IMR-90 (cell line): Measurements from ENCODE around the gene SRBD1. TPM values are rescaled to one million over a fixed set of nuclear protein-coding genes. Genes with fewer than 3 reads are reported as not detected.

Source experiments
- ATAC-seq: fragments of 200-7000 bp; cut with Tn5 transposase; 2 replicates; pipeline ENCODE4 v1.9.1; 2020; ENCODE audit warnings: low read depth, mild to moderate bottlenecking, moderate library complexity
- BruUV-seq: library from RNA; stranded (reverse); fragments of 400-500 nt; replicated peaks from 2 replicates; lab custom pipeline; 2021; lab: Mats Ljungman, UMichigan
- CTCF ChIA-PET: fragments of 300-600 bp; formaldehyde crosslinking; extraction: SDS; loops from one replicate; lab custom pipeline; 2021; ENCODE audit warnings: antibody characterized with exemption; lab: Yijun Ruan, JAX
- POLR2A ChIA-PET: fragments of 300-600 bp; sonication (Branson Sonifier 250); formaldehyde crosslinking; loops from one replicate; lab custom pipeline; 2022; ENCODE audit warnings: antibody characterized with exemption; ENCODE audit not compliant: unreplicated experiment; lab: Charles Lee
- DNase-seq: peaks from one replicate; pipeline ENCODE4 v3.0.0; 2013
- H2AFZ ChIP-seq: replicated peaks from 2 replicates; pipeline ENCODE3; 2013; ENCODE audit warnings: low read length, mild to moderate bottlenecking; ENCODE audit not compliant: poor library complexity
- H2AK5ac ChIP-seq: 2 replicates; pipeline ENCODE4 v1.6.1; 2013; ENCODE audit warnings: low read depth, low read length, inconsistent platforms
- H2AK9ac ChIP-seq: replicated peaks from 2 replicates; pipeline ENCODE3; 2013; ENCODE audit warnings: mild to moderate bottlenecking, low read depth, low read length, moderate library complexity; ENCODE audit not compliant: poor library complexity
- H2BK120ac ChIP-seq: 2 replicates; pipeline ENCODE4 v1.6.1; 2013; ENCODE audit warnings: low read depth, low read length, inconsistent platforms
- H2BK15ac ChIP-seq: 3 replicates; pipeline ENCODE4 v1.6.1; 2013; ENCODE audit warnings: low read depth, low read length, inconsistent platforms
- H2BK20ac ChIP-seq: 2 replicates; pipeline ENCODE4 v1.6.1; 2013; ENCODE audit warnings: low read depth, mild to moderate bottlenecking, inconsistent platforms, low read length, moderate library complexity
- H2BK5ac ChIP-seq: 2 replicates; pipeline ENCODE4 v1.6.1; 2013; ENCODE audit warnings: mild to moderate bottlenecking, low read depth, low read length, inconsistent platforms; ENCODE audit not compliant: poor library complexity, severe bottlenecking
- H3K14ac ChIP-seq: replicated peaks from 2 replicates; pipeline ENCODE4 v1.6.1; 2013; ENCODE audit warnings: low read depth, low read length, inconsistent platforms
- H3K18ac ChIP-seq: 2 replicates; pipeline ENCODE4 v1.6.1; 2013; ENCODE audit warnings: low read depth, low read length, control low read depth
- H3K23ac ChIP-seq: 2 replicates; pipeline ENCODE4 v1.6.1; 2013; ENCODE audit warnings: low read depth, low read length, inconsistent platforms
- H3K27ac ChIP-seq: 2 replicates; pipeline ENCODE4 v1.5.1; 2013; ENCODE audit warnings: mild to moderate bottlenecking, control low read depth, low read length; ENCODE audit not compliant: insufficient read depth
- H3K27me3 ChIP-seq: 2 replicates; pipeline ENCODE4 v1.6.1; 2013; ENCODE audit warnings: low read length; ENCODE audit not compliant: control insufficient read depth, insufficient read depth
- H3K36me3 ChIP-seq: 2 replicates; pipeline ENCODE4 v1.6.1; 2013; ENCODE audit warnings: low read length, mixed read lengths; ENCODE audit not compliant: control insufficient read depth, insufficient read depth
- H3K4ac ChIP-seq: 2 replicates; pipeline ENCODE4 v1.6.1; 2013; ENCODE audit warnings: low read depth, low read length, inconsistent platforms
- H3K4me1 ChIP-seq: 2 replicates; pipeline ENCODE4 v1.6.1; 2013; ENCODE audit warnings: low read length, mixed read lengths; ENCODE audit not compliant: control insufficient read depth, insufficient read depth
- H3K4me2 ChIP-seq: 2 replicates; pipeline ENCODE4 v1.6.1; 2013; ENCODE audit warnings: low read depth, mild to moderate bottlenecking, control low read depth, low read length, moderate library complexity
- H3K4me3 ChIP-seq: 2 replicates; pipeline ENCODE4 v1.5.1; 2013; ENCODE audit warnings: low read depth, mild to moderate bottlenecking, control low read depth, low read length, moderate library complexity; ENCODE audit not compliant: insufficient read depth
- H3K56ac ChIP-seq: 2 replicates; pipeline ENCODE4 v1.6.1; 2013; ENCODE audit warnings: low read length, inconsistent platforms; ENCODE audit not compliant: insufficient read depth; ENCODE audit errors: extremely low read depth
- H3K79me1 ChIP-seq, 2 experiments: 2 replicates each; pipeline ENCODE4 v1.6.1; 2013; ENCODE audit warnings: low read length in 2 of 2, inconsistent platforms in 1 of 2, low read depth in 1 of 2
- H3K9ac ChIP-seq: 2 replicates; pipeline ENCODE4 v1.6.1; 2013; ENCODE audit warnings: low read depth, low read length, control low read depth
- H3K9me1 ChIP-seq: 2 replicates; pipeline ENCODE4 v1.6.1; 2013; ENCODE audit warnings: low read length, inconsistent platforms; ENCODE audit not compliant: insufficient read depth
- H3K9me3 ChIP-seq: 2 replicates; pipeline ENCODE4 v1.6.1; 2013; ENCODE audit warnings: low read length; ENCODE audit not compliant: control insufficient read depth, insufficient read depth
- H4K20me1 ChIP-seq: 2 replicates; pipeline ENCODE4 v1.6.1; 2013; ENCODE audit warnings: low read length, inconsistent platforms; ENCODE audit not compliant: insufficient read depth
- H4K5ac ChIP-seq: 2 replicates; pipeline ENCODE4 v1.6.1; 2013; ENCODE audit warnings: mild to moderate bottlenecking, low read depth, low read length, control low read depth
- H4K8ac ChIP-seq, 2 experiments: 2 replicates each; pipeline ENCODE4 v1.6.1; 2013; ENCODE audit warnings: low read depth in 2 of 2, low read length in 2 of 2, control low read depth in 1 of 2, inconsistent platforms in 1 of 2
- H4K91ac ChIP-seq: 2 replicates; pipeline ENCODE4 v1.6.1; 2013; ENCODE audit warnings: low read depth, low read length, inconsistent platforms; ENCODE audit not compliant: insufficient read depth
- BHLHE40 ChIP-seq: fragments of 150-350 bp; IDR thresholded peaks from 2 replicates; pipeline ENCODE4 v1.6.1; 2016; ENCODE audit warnings: mild to moderate bottlenecking, low read depth, low read length
- CEBPB ChIP-seq: IDR thresholded peaks from 2 replicates; pipeline ENCODE4 v1.6.1; 2012; ENCODE audit warnings: low read depth, low read length, improper control_type of control experiment
- CHD1 ChIP-seq: IDR thresholded peaks from 2 replicates; pipeline ENCODE4 v1.6.1; 2012; ENCODE audit warnings: low read depth, low read length, improper control_type of control experiment
- CTCF ChIP-seq: conservative IDR thresholded peaks from 2 replicates; pipeline ENCODE4 v1.5.1; 2012; ENCODE audit warnings: mild to moderate bottlenecking, low read depth, low read length, improper control_type of control experiment
- ELK1 ChIP-seq: fragments of 150-350 bp; IDR thresholded peaks from 2 replicates; pipeline ENCODE4 v1.6.1; 2016; ENCODE audit warnings: low read depth, mild to moderate bottlenecking, low read length, moderate library complexity, borderline replicate concordance
- FOS ChIP-seq: fragments of 150-350 bp; IDR thresholded peaks from 2 replicates; pipeline ENCODE4 v1.6.1; 2016; ENCODE audit warnings: low read depth, low read length
- MAFK ChIP-seq: IDR thresholded peaks from 2 replicates; pipeline ENCODE4 v1.6.1; 2012; ENCODE audit warnings: low read depth, low read length, improper control_type of control experiment
- MAZ ChIP-seq: IDR thresholded peaks from 2 replicates; pipeline ENCODE4 v1.6.1; 2012; ENCODE audit warnings: low read depth, mild to moderate bottlenecking, low read length, improper control_type of control experiment, moderate library complexity, borderline replicate concordance
- MXI1 ChIP-seq: IDR thresholded peaks from 2 replicates; pipeline ENCODE4 v1.6.1; 2012; ENCODE audit warnings: low read depth, mild to moderate bottlenecking, low read length, moderate library complexity, borderline replicate concordance
- NFE2L2 ChIP-seq: fragments of 150-350 bp; IDR thresholded peaks from 2 replicates; pipeline ENCODE4 v1.6.1; 2016; ENCODE audit warnings: low read depth, mild to moderate bottlenecking, low read length
- POLR2A ChIP-seq: IDR thresholded peaks from 2 replicates; pipeline ENCODE4 v1.6.1; 2012; ENCODE audit warnings: mild to moderate bottlenecking, low read depth, low read length
- RAD21 ChIP-seq: IDR thresholded peaks from 2 replicates; pipeline ENCODE4 v1.6.1; 2012; ENCODE audit warnings: low read length, improper control_type of control experiment
- RCOR1 ChIP-seq: IDR thresholded peaks from 2 replicates; pipeline ENCODE4 v1.6.1; 2012; ENCODE audit warnings: mild to moderate bottlenecking, low read length, improper control_type of control experiment; ENCODE audit not compliant: insufficient replicate concordance
- RFX5 ChIP-seq: IDR thresholded peaks from 2 replicates; pipeline ENCODE4 v1.8.0; 2012; ENCODE audit warnings: low read depth, mild to moderate bottlenecking, low read length, moderate library complexity
- SMC3 ChIP-seq: fragments of 150-350 bp; IDR thresholded peaks from 2 replicates; pipeline ENCODE4 v1.6.1; 2016; ENCODE audit warnings: low read depth, mild to moderate bottlenecking, antibody characterized with exemption, low read length, moderate library complexity
- USF2 ChIP-seq: fragments of 150-350 bp; IDR thresholded peaks from 2 replicates; pipeline ENCODE4 v1.6.1; 2017; ENCODE audit warnings: mild to moderate bottlenecking, antibody characterized with exemption, low read length, low read depth
- WGBS, 2 experiments: methylation state at CpG; one replicate each; pipeline versions ENCODE4 v1.1.5 to v1.1.7; 2013; ENCODE audit warnings: missing lambda C conversion rate in 2 of 2; ENCODE audit not compliant: insufficient read length in 1 of 2; ENCODE audit errors: extremely low coverage in 2 of 2; 5-methylcytosine and 5-hydroxymethylcytosine counted together
- dilution Hi-C: fragments of 300-500 bp; cut with HindIII; formaldehyde crosslinking; loops from one replicate; pipeline ENCODE4 v1.14.3; 2018; ENCODE audit warnings: low sequenced_read_pairs; ENCODE audit not compliant: unreplicated experiment
- in situ Hi-C: fragments of 300-500 bp; cut with MboI; formaldehyde crosslinking; loops from 3 replicates; pipeline ENCODE4 v1.14.3; 2019; ENCODE audit warnings: low sequenced_read_pairs, inconsistent platforms, mixed read lengths
- intact Hi-C: fragments of 100-400 bp; cut with micrococcal nuclease; formaldehyde crosslinking; loops from 2 replicates; pipeline ENCODE4 v1.10.0; 2022
- polyA plus RNA-seq, 3 experiments: library from polyadenylated mRNA; depleted of rRNA; stranded (reverse); fragments of >200 nt; gene quantifications; 2 replicates each; pipeline ENCODE4 v1.2.3, GENCODE V29; 2012; ENCODE audit warnings: low replicate concordance in 1 of 3
- total RNA-seq: library from RNA; depleted of rRNA; stranded (reverse); fragments of >200 nt; gene quantifications from 2 replicates; pipeline ENCODE4 v1.2.3, GENCODE V29; 2012

Gene SRBD1
- total and polyA plus RNA-seq, 2 of the 4 experiments (the other 2 are of a cell fraction): 3.5 to 14.7 TPM

GRCh38 chr2:45445037-45445436 lies 166.0 kb downstream of the SRBD1 start:
- DNase-seq (no peak), ATAC-seq (no peak)
- Histone ChIP-seq H3K27ac (no peak overlapping the region), H3K4ac (no peak overlapping the region), H3K56ac (no peak overlapping the region), H3K27me3 (no peaks in the 10 kb centered on the region), H3K14ac (no peak overlapping the region), H3K9me3 (no peaks in the 10 kb centered on the region), H3K9me1 (no peaks in the 10 kb centered on the region), H4K91ac (no peak overlapping the region), H3K79me1 (no peaks in the 10 kb centered on the region), H4K5ac (no peak overlapping the region), H2AK9ac (no peak overlapping the region), H2BK20ac (no peak overlapping the region), H2AFZ (no peak overlapping the region), H2BK15ac (no peak overlapping the region), H2AK5ac (no peak overlapping the region), H3K18ac (no peak overlapping the region), H3K23ac (no peak overlapping the region), H3K4me1 (no peaks in the 10 kb centered on the region; the same call in 1 of the 2 replicates), H4K8ac (no peak overlapping the region), H4K20me1 (no peaks in the 10 kb centered on the region), H2BK120ac (no peak overlapping the region), H2BK5ac (no peak overlapping the region), H3K4me3 (no peak overlapping the region), H3K36me3 (no peaks in the 10 kb centered on the region), H3K9ac (no peak overlapping the region), H3K4me2 (no peak overlapping the region)
- ChIA-PET CTCF (no interaction called here), POLR2A (no interaction called here)
- TF ChIP-seq CTCF (no peak), CHD1 (no peak), MXI1 (no peak), MAFK (no peak), CEBPB (no peak), MAZ (no peak), ELK1 (no peak), NFE2L2 (no peak), SMC3 (no peak), FOS (no peak), RCOR1 (no peak), USF2 (no peak), RAD21 (no peak), RFX5 (no peak), POLR2A (no peak), BHLHE40 (no peak)
- no TSS peak for BruUV-seq
- WGBS, 2 experiments: no CpG with 5 or more reads among the region's 1 CpG
- dilution Hi-C loops (no loop called here), intact Hi-C loops (no loop called here), in situ Hi-C loops (no loop called here)
